GM23338 (cell line): ENCODE results near the gene KIFC3. TPM values are rescaled to one million over a fixed set of nuclear protein-coding genes. Genes with fewer than 3 reads are reported as not detected.
"Not testable (repeated sequence)": the region's sequence is repeated elsewhere in the genome, so short reads cannot be mapped to it uniquely, and the experiment has no call there.

Experiments used
- ATAC-seq: fragments of 200-7000 bp; cut with Tn5 transposase; 3 replicates; pipeline ENCODE4 v1.9.1; 2020
- DNase-seq: peaks from one replicate; pipeline ENCODE4 v3.0.0-alpha.2; 2015; ENCODE audit warnings: low spot score
- H2AFZ ChIP-seq: fragments of 200-600 bp; sonication (generic); 2 replicates; pipeline ENCODE4 v1.8.0; 2016; ENCODE audit warnings: antibody characterized with exemption, mild to moderate bottlenecking, moderate library complexity
- H3F3A ChIP-seq: fragments of 200-600 bp; sonication (generic); replicated peaks from 2 replicates; pipeline ENCODE4 v1.8.0; 2017; ENCODE audit warnings: antibody characterized with exemption, mixed run types, low read depth
- H3K27ac ChIP-seq: fragments of 200-600 bp; sonication (generic); 2 replicates; pipeline ENCODE4 v1.6.1; 2016; ENCODE audit warnings: low read depth
- H3K27me3 ChIP-seq: fragments of 200-600 bp; sonication (generic); 2 replicates; pipeline ENCODE4 v1.8.0; 2016; ENCODE audit warnings: mild to moderate bottlenecking, mixed run types, moderate library complexity; ENCODE audit not compliant: insufficient read depth
- H3K36me3 ChIP-seq: fragments of 200-600 bp; sonication (generic); 2 replicates; pipeline ENCODE4 v1.8.0; 2016; ENCODE audit warnings: mild to moderate bottlenecking; ENCODE audit not compliant: insufficient read depth
- H3K4me1 ChIP-seq: fragments of 200-600 bp; sonication (generic); 2 replicates; pipeline ENCODE4 v1.8.0; 2016; ENCODE audit warnings: mild to moderate bottlenecking, moderate library complexity; ENCODE audit not compliant: insufficient read depth
- H3K4me2 ChIP-seq: fragments of 200-600 bp; sonication (generic); 2 replicates; pipeline ENCODE4 v1.7.1; 2017; ENCODE audit warnings: mixed run types
- H3K4me3 ChIP-seq: fragments of 200-600 bp; sonication (generic); 2 replicates; pipeline ENCODE4 v1.6.1; 2016; ENCODE audit warnings: mixed run types
- H3K79me2 ChIP-seq: fragments of 200-600 bp; sonication (generic); replicated peaks from 2 replicates; pipeline ENCODE4 v1.8.0; 2017; ENCODE audit warnings: mild to moderate bottlenecking; ENCODE audit not compliant: insufficient read depth
- H3K9me2 ChIP-seq: fragments of 200-600 bp; sonication (generic); 2 replicates; pipeline ENCODE4 v1.8.0; 2017; ENCODE audit not compliant: insufficient read depth
- H4K20me1 ChIP-seq: fragments of 200-600 bp; sonication (generic); replicated peaks from 2 replicates; pipeline ENCODE4 v1.8.0; 2017; ENCODE audit warnings: mild to moderate bottlenecking; ENCODE audit not compliant: insufficient read depth
- H3K27ac Mint-ChIP-seq: 2 replicates; pipeline ENCODE4 v1.8.0; 2020; ENCODE audit warnings: inconsistent platforms, mild to moderate bottlenecking, moderate library complexity, mixed read lengths
- H3K27me3 Mint-ChIP-seq: 3 replicates; pipeline ENCODE4 v1.8.0; 2022; ENCODE audit warnings: low read depth, mild to moderate bottlenecking, moderate library complexity, mixed read lengths, inconsistent platforms; ENCODE audit not compliant: insufficient read depth, poor library complexity
- H3K36me3 Mint-ChIP-seq: 3 replicates; pipeline ENCODE4 v1.8.0; 2021; ENCODE audit warnings: low read depth, mild to moderate bottlenecking, inconsistent platforms, moderate library complexity, mixed read lengths
- H3K4me1 Mint-ChIP-seq: 3 replicates; pipeline ENCODE4 v1.8.0; 2020; ENCODE audit warnings: mild to moderate bottlenecking, inconsistent platforms, mixed read lengths
- H3K4me3 Mint-ChIP-seq: 3 replicates; pipeline ENCODE4 v1.8.0; 2021; ENCODE audit warnings: moderate library complexity, mild to moderate bottlenecking, inconsistent platforms, mixed read lengths
- H3K9me3 Mint-ChIP-seq: 3 replicates; pipeline ENCODE4 v1.8.0; 2020; ENCODE audit warnings: moderate library complexity, mild to moderate bottlenecking, inconsistent platforms, mixed read lengths
- CREB1 ChIP-seq: fragments of 250-450 bp; sonication (Bioruptor Pico); IDR thresholded peaks from 2 replicates; pipeline ENCODE4 v1.5.0; 2020; ENCODE audit warnings: low read depth, mild to moderate bottlenecking, moderate library complexity
- EZH2 ChIP-seq: fragments of 200-600 bp; sonication (generic); IDR thresholded peaks from one replicate; pipeline ENCODE4 v1.8.0; 2017; ENCODE audit warnings: antibody characterized with exemption, mild to moderate bottlenecking, low read depth; ENCODE audit not compliant: unreplicated experiment
- EZH2phosphoT487 ChIP-seq: fragments of 200-600 bp; sonication (generic); IDR thresholded peaks from one replicate; pipeline ENCODE4 v1.8.1; 2018; ENCODE audit warnings: antibody characterized with exemption; ENCODE audit not compliant: unreplicated experiment
- JUNB ChIP-seq: IDR thresholded peaks from one replicate; pipeline ENCODE4 v1.6.1; 2016; ENCODE audit warnings: antibody characterized with exemption; ENCODE audit not compliant: unreplicated experiment
- NANOG ChIP-seq: IDR thresholded peaks from 2 replicates; pipeline ENCODE4 v1.6.1; 2016; ENCODE audit warnings: antibody characterized with exemption, borderline replicate concordance
- POLR2AphosphoS5 ChIP-seq: IDR thresholded peaks from 2 replicates; pipeline ENCODE4 v1.6.1; 2016; ENCODE audit warnings: antibody characterized with exemption, low read depth
- STAT1 ChIP-seq: IDR thresholded peaks from one replicate; pipeline ENCODE4 v1.6.1; 2016; ENCODE audit warnings: antibody characterized with exemption; ENCODE audit not compliant: unreplicated experiment
- ZNF114 ChIP-seq: fragments of 250-450 bp; sonication (Bioruptor Pico); IDR thresholded peaks from 2 replicates; pipeline ENCODE4 v1.5.0; 2020; ENCODE audit warnings: mild to moderate bottlenecking, moderate library complexity
- ZNF331 ChIP-seq: fragments of 250-450 bp; sonication (Bioruptor Pico); IDR thresholded peaks from 2 replicates; pipeline ENCODE4 v1.5.0; 2020; ENCODE audit warnings: low read depth, mild to moderate bottlenecking, moderate library complexity
- polyA plus RNA-seq: library from polyadenylated mRNA; unstranded; fragments of >200 nt; fragmentation: Nextera tagmentation; extraction: Ambion mirVana; gene quantifications from 2 replicates; pipeline ENCODE4 v1.2.1, GENCODE V29; 2016
- total RNA-seq: library from RNA; depleted of rRNA; stranded (reverse); fragments of >200 nt; shearing (Covaris generic); gene quantifications from 2 replicates; pipeline ENCODE4 v1.2.3, GENCODE V29; 2014
- TF ChIP-seq, protein P1 (sequence below): IDR thresholded peaks from one replicate; pipeline ENCODE4 v1.6.1; 2018; ENCODE audit warnings: antibody characterized with exemption; ENCODE audit not compliant: unreplicated experiment
- TF ChIP-seq, protein P2 (sequence below), 2 experiments: fragments of 200-600 bp in 1 of 2; sonication (generic) in 1 of 2; conservative IDR thresholded peaks; 2 replicates each; pipeline versions ENCODE4 v1.5.1 to v1.6.1; 2016 to 2017; ENCODE audit warnings: antibody characterized with exemption in 2 of 2, low read depth in 2 of 2, mild to moderate bottlenecking in 2 of 2, moderate library complexity in 1 of 2
- TF ChIP-seq, protein P3 (sequence below): IDR thresholded peaks from 2 replicates; pipeline ENCODE4 v1.6.1; 2016; ENCODE audit warnings: antibody characterized with exemption

KIFC3 gene
- total and polyA plus RNA-seq, 2 experiments from 2014 or later = 4.4 to 12.5 TPM

DNA sequence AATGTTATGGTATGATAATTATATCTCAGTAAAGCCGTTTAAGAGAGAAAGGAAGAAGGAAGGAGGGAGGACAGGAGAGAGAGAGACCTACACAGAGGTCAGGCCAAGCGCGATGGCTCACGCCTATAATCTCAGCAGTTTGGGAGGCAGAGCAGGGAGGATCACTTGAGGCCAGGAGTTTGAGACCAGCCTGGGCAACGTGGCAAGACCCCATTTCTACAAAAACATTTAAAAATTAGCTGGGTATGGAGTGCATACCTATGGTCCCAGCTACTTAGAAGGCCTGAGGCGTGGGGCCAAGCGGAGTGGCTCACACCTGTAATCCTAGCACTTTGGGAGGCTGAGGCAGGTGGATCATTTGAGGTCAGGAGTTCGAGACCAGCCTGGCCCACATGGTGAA lies 9.0 kb upstream of the KIFC3 start:
- H3F3A ChIP-seq, H3K9me2 ChIP-seq, ATAC-seq, H3K79me2 ChIP-seq, H4K20me1 ChIP-seq, H2AFZ ChIP-seq, H3K36me3 Mint-ChIP-seq, H3K27me3 ChIP-seq, H3K27ac ChIP-seq, H3K27ac Mint-ChIP-seq, H3K36me3 ChIP-seq, H3K4me3 ChIP-seq, H3K4me2 ChIP-seq, H3K4me3 Mint-ChIP-seq, H3K9me3 Mint-ChIP-seq, DNase-seq: not testable (repeated sequence)
- H3K4me1 Mint-ChIP-seq = peaks cover 47% of the 10 kb centered on the region
- H3K27me3 Mint-ChIP-seq = peaks cover 21% of the 10 kb centered on the region
- peaks cover 19% of the 10 kb centered on the region for H3K4me1 ChIP-seq

DNA sequence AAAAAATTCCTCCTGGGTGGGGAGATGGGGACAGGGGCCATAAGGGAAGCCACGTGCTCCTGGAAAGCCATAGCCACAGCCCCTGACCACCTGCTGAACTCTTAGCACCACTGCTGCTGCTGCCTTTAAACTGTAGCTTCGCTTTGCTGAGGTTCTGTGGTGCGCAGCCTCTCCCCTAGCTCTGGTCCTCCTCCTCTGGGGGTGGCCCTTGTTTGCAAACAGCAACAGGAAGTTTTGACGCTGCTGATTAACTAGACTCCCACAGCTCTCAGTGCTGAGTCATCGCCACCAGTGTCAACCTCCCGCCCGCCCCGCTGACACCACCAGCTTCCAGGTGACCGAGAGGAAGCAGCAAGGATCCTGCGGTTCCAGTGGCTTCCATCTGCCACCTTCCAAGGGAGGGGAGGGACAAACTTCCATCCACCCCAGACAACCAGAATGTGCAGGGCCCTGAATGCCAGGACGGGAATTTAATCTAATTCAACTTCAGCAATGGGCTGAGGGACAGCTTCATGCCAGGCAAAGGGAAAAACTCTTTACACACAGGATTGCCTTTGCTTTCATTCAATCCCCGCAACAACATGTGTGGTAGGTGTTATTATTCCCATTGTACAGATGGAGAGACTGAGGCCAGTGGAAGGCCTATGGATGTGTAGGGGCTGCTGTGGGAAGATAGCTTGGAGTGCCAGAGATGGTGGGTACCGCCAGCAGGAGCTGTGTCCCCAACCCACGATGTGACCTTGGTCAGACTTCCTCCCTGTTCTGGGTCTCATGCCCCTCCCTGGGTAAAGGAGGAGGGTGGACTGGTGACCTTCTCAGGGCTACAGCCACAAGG lies 8.1 kb upstream of the KIFC3 start:
- H3K9me2 ChIP-seq = no peaks in the 10 kb centered on the region
- H3K36me3 ChIP-seq = no peaks in the 10 kb centered on the region
- no peaks in the 10 kb centered on the region for H3K27me3 ChIP-seq
- no peak overlapping the region; the same call in 1 of the 2 replicates for H3K4me2 ChIP-seq
- peaks cover 21% of the 10 kb centered on the region for H3K27me3 Mint-ChIP-seq
- H3K4me3 ChIP-seq = no peak overlapping the region
- no peaks in the 10 kb centered on the region; the same call in 1 of the 2 replicates for H3F3A ChIP-seq
- peak overlapping the region; percentile 23 for H2AFZ ChIP-seq
- H3K27ac Mint-ChIP-seq = peak overlapping the region; percentile 89
- H3K36me3 Mint-ChIP-seq = no peaks in the 10 kb centered on the region
- ATAC-seq (peak; percentile 39), DNase-seq (peak; percentile 67)
- peaks cover 19% of the 10 kb centered on the region for H3K4me1 ChIP-seq
- H3K4me1 Mint-ChIP-seq = peaks cover 41% of the 10 kb centered on the region
- no peak overlapping the region for H3K27ac ChIP-seq
- H3K79me2 ChIP-seq = no peaks in the 10 kb centered on the region
- H3K9me3 Mint-ChIP-seq = no peaks in the 10 kb centered on the region
- no peak overlapping the region for H3K4me3 Mint-ChIP-seq
- H4K20me1 ChIP-seq = no peaks in the 10 kb centered on the region
- TF ChIP-seq ZNF114 (CRISPR knock-in tag) (no peak), ZNF331 (CRISPR knock-in tag) (no peak), EZH2 (no peak), EZH2phosphoT487 (no peak), JUNB (no peak), POLR2AphosphoS5 (no peak), STAT1 (no peak), NANOG (no peak), CREB1 (CRISPR knock-in tag) (no peak)
- TF ChIP-seq, protein P1, sequence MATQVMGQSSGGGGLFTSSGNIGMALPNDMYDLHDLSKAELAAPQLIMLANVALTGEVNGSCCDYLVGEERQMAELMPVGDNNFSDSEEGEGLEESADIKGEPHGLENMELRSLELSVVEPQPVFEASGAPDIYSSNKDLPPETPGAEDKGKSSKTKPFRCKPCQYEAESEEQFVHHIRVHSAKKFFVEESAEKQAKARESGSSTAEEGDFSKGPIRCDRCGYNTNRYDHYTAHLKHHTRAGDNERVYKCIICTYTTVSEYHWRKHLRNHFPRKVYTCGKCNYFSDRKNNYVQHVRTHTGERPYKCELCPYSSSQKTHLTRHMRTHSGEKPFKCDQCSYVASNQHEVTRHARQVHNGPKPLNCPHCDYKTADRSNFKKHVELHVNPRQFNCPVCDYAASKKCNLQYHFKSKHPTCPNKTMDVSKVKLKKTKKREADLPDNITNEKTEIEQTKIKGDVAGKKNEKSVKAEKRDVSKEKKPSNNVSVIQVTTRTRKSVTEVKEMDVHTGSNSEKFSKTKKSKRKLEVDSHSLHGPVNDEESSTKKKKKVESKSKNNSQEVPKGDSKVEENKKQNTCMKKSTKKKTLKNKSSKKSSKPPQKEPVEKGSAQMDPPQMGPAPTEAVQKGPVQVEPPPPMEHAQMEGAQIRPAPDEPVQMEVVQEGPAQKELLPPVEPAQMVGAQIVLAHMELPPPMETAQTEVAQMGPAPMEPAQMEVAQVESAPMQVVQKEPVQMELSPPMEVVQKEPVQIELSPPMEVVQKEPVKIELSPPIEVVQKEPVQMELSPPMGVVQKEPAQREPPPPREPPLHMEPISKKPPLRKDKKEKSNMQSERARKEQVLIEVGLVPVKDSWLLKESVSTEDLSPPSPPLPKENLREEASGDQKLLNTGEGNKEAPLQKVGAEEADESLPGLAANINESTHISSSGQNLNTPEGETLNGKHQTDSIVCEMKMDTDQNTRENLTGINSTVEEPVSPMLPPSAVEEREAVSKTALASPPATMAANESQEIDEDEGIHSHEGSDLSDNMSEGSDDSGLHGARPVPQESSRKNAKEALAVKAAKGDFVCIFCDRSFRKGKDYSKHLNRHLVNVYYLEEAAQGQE = no peak
- TF ChIP-seq, protein P2, sequence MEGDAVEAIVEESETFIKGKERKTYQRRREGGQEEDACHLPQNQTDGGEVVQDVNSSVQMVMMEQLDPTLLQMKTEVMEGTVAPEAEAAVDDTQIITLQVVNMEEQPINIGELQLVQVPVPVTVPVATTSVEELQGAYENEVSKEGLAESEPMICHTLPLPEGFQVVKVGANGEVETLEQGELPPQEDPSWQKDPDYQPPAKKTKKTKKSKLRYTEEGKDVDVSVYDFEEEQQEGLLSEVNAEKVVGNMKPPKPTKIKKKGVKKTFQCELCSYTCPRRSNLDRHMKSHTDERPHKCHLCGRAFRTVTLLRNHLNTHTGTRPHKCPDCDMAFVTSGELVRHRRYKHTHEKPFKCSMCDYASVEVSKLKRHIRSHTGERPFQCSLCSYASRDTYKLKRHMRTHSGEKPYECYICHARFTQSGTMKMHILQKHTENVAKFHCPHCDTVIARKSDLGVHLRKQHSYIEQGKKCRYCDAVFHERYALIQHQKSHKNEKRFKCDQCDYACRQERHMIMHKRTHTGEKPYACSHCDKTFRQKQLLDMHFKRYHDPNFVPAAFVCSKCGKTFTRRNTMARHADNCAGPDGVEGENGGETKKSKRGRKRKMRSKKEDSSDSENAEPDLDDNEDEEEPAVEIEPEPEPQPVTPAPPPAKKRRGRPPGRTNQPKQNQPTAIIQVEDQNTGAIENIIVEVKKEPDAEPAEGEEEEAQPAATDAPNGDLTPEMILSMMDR (conservative IDR thresholded peaks at IDR 0.05; ENCODE audit: low read depth in 2 of 2) = no peak
- TF ChIP-seq, protein P3, sequence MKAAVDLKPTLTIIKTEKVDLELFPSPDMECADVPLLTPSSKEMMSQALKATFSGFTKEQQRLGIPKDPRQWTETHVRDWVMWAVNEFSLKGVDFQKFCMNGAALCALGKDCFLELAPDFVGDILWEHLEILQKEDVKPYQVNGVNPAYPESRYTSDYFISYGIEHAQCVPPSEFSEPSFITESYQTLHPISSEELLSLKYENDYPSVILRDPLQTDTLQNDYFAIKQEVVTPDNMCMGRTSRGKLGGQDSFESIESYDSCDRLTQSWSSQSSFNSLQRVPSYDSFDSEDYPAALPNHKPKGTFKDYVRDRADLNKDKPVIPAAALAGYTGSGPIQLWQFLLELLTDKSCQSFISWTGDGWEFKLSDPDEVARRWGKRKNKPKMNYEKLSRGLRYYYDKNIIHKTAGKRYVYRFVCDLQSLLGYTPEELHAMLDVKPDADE = no peak
